Right hindlimb (tissue), 1 donor: ENCODE results near the gene FCRLA.
"Not testable (repeated sequence)": the region's sequence is repeated elsewhere in the genome, so short reads cannot be mapped to it uniquely, and the experiment has no call there.

Experiments
- DNase-seq: peaks from one replicate; pipeline ENCODE4 v3.0.0-alpha.2; 2018

Gene FCRLA, protein sequence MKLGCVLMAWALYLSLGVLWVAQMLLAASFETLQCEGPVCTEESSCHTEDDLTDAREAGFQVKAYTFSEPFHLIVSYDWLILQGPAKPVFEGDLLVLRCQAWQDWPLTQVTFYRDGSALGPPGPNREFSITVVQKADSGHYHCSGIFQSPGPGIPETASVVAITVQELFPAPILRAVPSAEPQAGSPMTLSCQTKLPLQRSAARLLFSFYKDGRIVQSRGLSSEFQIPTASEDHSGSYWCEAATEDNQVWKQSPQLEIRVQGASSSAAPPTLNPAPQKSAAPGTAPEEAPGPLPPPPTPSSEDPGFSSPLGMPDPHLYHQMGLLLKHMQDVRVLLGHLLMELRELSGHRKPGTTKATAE

GRCh38 chr1:161706482-161707347 lies at the start of gene FCRLA:
Gene FCRLA, plus strand, starts transcription at chr1:161707229. Its CDS starts 36 bp downstream, at chr1:161707265.
- no peak for DNase-seq

DNA sequence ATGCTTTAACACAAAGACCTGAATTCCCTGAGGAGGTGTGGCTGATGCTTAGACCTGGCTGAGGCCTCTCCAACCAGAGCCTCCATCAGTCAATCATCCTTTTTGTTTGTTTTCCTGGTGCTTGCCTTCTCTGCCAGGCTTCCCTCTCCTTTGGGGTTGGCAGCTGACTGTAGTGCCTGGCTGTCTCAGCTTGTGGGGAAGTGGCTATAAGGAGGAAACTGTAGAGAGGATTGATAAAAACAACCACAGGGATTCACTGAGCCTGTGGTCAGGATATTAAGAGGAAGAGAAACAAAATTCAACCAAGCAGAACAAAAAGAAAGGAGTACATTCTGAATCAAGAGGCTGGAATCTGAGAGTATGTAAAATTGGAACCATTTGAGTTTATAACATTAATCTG lies 48.5 kb upstream of the FCRLA start:
- not testable (repeated sequence) for DNase-seq

- not testable (repeated sequence) for DNase-seq
These were observed 45.2 kb upstream of the FCRLA start for GRCh38 chr1:161661660-161662311.

GRCh38 chr1:161662684-161663339 lies 44.2 kb upstream of the FCRLA start, which contains the start of gene FCGR2B:
Gene FCGR2B, plus strand, starts transcription at chr1:161663143. Its CDS starts 99 bp downstream, at chr1:161663242.
- not testable (repeated sequence) for DNase-seq

- not testable (repeated sequence) for DNase-seq
These were observed 43.5 kb upstream of the FCRLA start for GRCh38 chr1:161663569-161663968.

- not testable (repeated sequence) for DNase-seq
These were observed 42.3 kb upstream of the FCRLA start for GRCh38 chr1:161664689-161665088.

GRCh38 chr1:161671045-161672020 lies 35.7 kb upstream of the FCRLA start:
- DNase-seq = not testable (repeated sequence)

DNA sequence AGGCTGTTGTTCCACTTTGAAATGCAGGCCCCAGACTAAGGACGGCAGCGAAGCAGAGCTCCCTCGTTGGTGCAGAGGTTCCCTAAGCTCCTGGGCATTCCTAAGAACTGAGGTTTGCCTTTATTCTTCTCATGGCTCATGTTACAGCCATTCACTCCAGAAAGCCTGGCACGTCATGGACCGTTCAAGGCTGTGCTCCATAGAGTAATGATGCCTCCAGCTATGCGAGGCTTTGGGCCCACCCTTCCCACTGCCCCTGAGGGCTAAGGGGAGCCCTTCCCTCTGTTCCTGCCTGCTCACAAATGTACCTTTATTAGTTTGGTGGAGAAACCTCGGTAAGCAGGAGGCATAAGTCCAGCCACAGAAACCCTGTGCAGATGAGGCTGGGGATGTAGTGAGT lies 33.6 kb upstream of the FCRLA start:
- not testable (repeated sequence) for DNase-seq

- not testable (repeated sequence) for DNase-seq
These were observed 32.6 kb upstream of the FCRLA start for GRCh38 chr1:161674447-161674846.

GRCh38 chr1:161674908-161675307 lies 32.1 kb upstream of the FCRLA start:
- DNase-seq = not testable (repeated sequence)

- DNase-seq = no peak
These were observed 30.6 kb upstream of the FCRLA start for GRCh38 chr1:161676441-161676840.

DNA sequence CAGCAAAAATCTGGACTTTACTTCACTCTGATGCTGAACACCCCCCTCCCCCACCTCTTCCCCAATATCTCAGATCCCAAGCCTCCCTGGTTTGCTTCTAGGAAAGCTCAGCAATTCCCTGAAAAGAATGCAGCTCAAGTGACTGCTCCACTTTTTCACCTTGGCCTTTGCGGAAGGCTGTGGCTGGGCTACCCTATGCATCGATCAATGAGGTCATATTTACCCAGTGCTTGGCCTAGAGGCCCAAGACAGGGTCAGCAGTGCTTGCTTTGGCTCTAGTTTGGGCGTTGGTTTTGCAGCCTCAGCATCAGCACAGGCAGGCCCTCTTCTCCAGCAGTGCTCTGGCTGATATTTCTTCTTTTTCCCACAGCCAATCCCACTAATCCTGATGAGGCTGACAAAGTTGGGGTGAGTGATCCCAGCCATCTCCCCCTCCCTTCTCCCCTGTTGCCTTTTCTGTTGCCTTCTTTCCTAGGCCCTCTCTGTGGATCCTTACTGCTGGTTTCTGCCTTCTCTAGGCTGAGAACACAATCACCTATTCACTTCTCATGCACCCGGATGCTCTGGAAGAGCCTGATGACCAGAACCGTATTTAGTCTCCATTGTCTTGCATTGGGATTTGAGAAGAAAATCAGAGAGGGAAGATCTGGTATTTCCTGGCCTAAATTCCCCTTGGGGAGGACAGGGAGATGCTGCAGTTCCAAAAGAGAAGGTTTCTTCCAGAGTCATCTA lies 29.9 kb upstream of the FCRLA start:
- DNase-seq = no peak

GRCh38 chr1:161678500-161678899 lies 28.5 kb upstream of the FCRLA start:
- no peak for DNase-seq

GRCh38 chr1:161681879-161682278 lies 25.1 kb upstream of the FCRLA start:
- DNase-seq = no peak

GRCh38 chr1:161688946-161689345 lies 18.1 kb upstream of the FCRLA start:
- DNase-seq = no peak

- DNase-seq = no peak
These were observed 15.2 kb upstream of the FCRLA start for GRCh38 chr1:161691846-161692245.

GRCh38 chr1:161693020-161693712 lies 13.9 kb upstream of the FCRLA start:
- DNase-seq = not testable (repeated sequence)

- not testable (repeated sequence) for DNase-seq
These were observed 8.7 kb upstream of the FCRLA start for GRCh38 chr1:161698302-161698701.

DNA sequence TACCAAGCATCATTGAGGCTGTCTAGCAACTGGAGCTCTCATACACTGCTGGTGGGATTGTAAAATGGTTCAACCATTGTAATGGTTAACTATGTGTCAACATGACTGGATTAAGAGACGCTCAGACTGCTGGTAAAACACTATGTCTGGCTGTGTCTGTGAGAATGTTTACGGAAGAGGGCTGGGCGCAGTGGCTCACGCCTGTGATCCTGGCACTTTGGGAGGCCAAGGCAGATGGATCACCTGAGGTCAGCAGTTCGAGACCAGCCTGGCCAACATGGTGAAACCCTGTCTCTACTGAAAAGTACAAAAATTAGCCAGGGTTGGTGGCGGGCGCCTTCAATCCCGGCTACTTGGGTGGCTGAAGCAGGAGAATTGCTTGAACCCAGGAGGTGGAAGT lies 4.8 kb upstream of the FCRLA start:
- DNase-seq = no peak

DNA sequence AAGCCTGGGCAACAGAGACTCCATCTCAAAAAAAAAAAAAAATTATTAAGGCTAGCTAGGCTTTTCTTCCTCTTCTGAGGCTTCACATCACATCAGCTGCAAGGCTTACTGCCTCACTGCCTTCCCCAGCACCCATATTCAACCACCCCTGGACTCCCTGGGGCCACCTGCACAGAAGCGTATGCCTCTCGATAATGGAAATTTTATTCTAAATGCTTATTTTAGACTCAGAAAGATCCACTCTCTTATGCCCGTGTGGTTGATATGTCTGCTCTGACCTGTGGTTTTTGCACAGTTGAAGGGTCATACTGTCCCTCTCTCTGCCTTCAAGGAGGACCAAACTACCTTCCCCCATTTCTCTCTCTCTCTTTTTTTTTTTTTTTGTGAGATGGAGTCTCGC lies 1.5 kb upstream of the FCRLA start:
- DNase-seq = no peak
